ENCODE results near the gene NCKAP5.

- TF ChIP-seq EP300 (IDR thresholded peaks at IDR 0.05; ENCODE audit: borderline replicate concordance) (no peak), MAX (IDR thresholded peaks at IDR 0.05) (no peak)
Measured at GRCh38 chr2:132798341-132798740, 769.9 kb downstream of the NCKAP5 start.
